Breast epithelium (tissue), 3 donors: ENCODE measurements around the gene NOX3.

ENCODE experiments used
- POLR2A ChIP-seq: fragments of 450-650 bp; IDR thresholded peaks from one replicate; pipeline ENCODE4 v1.6.1; 2016; ENCODE audit warnings: antibody characterized with exemption, mild to moderate bottlenecking, moderate library complexity
- POLR2AphosphoS5 ChIP-seq, 3 donors: sonication (generic); formaldehyde crosslinking; IDR thresholded peaks; one replicate each; pipeline ENCODE4 v1.6.1; 2017; ENCODE audit warnings: antibody characterized with exemption in 3 of 3
- TF ChIP-seq, protein P1 (sequence below), 3 donors: fragments of 450-650 bp; IDR thresholded peaks; one replicate each; pipeline ENCODE4 v1.5.1; 2016 to 2017; ENCODE audit warnings: antibody characterized with exemption in 3 of 3, mild to moderate bottlenecking in 3 of 3, moderate library complexity in 3 of 3

DNA sequence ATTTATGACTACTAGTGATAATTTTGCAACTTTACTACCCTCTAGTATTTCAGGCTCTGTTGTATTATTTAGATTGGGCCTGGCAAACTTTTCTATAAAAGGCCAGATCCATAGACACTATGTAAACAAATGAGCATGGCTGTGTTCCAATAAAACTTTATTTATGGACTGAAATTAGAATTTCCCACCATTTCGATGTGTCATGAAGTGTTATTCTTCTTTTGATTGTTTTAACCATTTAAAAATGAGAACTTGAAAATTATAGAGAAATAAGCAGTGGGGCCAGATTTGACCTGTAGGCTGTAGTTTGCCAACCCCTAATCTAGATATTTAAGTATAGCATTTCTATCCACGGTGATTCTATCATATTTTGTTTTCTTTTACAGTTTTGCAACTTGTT is 79.8 kb downstream of the NOX3 start:
- TF ChIP-seq POLR2A (no peak), POLR2AphosphoS5 (IDR thresholded peaks at IDR 0.05) (no peak)
- TF ChIP-seq, protein P1, sequence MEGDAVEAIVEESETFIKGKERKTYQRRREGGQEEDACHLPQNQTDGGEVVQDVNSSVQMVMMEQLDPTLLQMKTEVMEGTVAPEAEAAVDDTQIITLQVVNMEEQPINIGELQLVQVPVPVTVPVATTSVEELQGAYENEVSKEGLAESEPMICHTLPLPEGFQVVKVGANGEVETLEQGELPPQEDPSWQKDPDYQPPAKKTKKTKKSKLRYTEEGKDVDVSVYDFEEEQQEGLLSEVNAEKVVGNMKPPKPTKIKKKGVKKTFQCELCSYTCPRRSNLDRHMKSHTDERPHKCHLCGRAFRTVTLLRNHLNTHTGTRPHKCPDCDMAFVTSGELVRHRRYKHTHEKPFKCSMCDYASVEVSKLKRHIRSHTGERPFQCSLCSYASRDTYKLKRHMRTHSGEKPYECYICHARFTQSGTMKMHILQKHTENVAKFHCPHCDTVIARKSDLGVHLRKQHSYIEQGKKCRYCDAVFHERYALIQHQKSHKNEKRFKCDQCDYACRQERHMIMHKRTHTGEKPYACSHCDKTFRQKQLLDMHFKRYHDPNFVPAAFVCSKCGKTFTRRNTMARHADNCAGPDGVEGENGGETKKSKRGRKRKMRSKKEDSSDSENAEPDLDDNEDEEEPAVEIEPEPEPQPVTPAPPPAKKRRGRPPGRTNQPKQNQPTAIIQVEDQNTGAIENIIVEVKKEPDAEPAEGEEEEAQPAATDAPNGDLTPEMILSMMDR (IDR thresholded peaks at IDR 0.05), result no peak
